Sigmoid colon (tissue), 4 donors: ENCODE measurements around the gene CDC20.

ENCODE experiments used
- CTCF ChIP-seq, 4 experiments: fragments of 450-650 bp in 3 of 4; fragments of 200-600 bp in 1 of 4; IDR thresholded peaks; one replicate each; pipeline ENCODE4 v1.5.1; 2016 to 2019; ENCODE audit warnings: antibody characterized with exemption in 4 of 4, mild to moderate bottlenecking in 3 of 4, moderate library complexity in 2 of 4
- POLR2A ChIP-seq, 2 donors: fragments of 450-650 bp; IDR thresholded peaks; one replicate each; pipeline ENCODE4 v1.6.1; 2016; ENCODE audit warnings: antibody characterized with exemption in 2 of 2, mild to moderate bottlenecking in 2 of 2, moderate library complexity in 2 of 2
- POLR2AphosphoS5 ChIP-seq, 4 donors: sonication (generic); formaldehyde crosslinking; IDR thresholded peaks; one replicate each; pipeline ENCODE4 v1.6.1; 2017; ENCODE audit warnings: antibody characterized with exemption in 4 of 4

- no peak for TF ChIP-seq CTCF (IDR thresholded peaks at IDR 0.05)
- TF ChIP-seq POLR2A (IDR thresholded peaks at IDR 0.05) = no peak
- TF ChIP-seq POLR2AphosphoS5 (IDR thresholded peaks at IDR 0.05) = no peak
These were observed 43.3 kb upstream of the CDC20 start for GRCh38 chr1:43315481-43315880.
